ENCODE measurements around the gene KRTAP12-3.

GRCh38 chr21:44613386-44614155 is 44.2 kb upstream of the KRTAP12-3 start:
- TF ChIP-seq CTCF (IDR thresholded peaks at IDR 0.05), result no peak
- TF ChIP-seq POLR2A (IDR thresholded peaks at IDR 0.05), result no peak

All from uterus (tissue), 2 donors.